GM19438 (cell line): ENCODE measurements around the gene PLS3.
"Not testable (repeated sequence)": the region's sequence is repeated elsewhere in the genome, so short reads cannot be mapped to it uniquely, and the experiment has no call there.

ENCODE experiments used
- ATAC-seq: cut with Tn5 transposase; IDR thresholded peaks from one replicate; pipeline ENCODE4 v1.9.1; 2021; ENCODE audit warnings: low read depth; ENCODE audit not compliant: unreplicated experiment

PLS3 gene, protein sequence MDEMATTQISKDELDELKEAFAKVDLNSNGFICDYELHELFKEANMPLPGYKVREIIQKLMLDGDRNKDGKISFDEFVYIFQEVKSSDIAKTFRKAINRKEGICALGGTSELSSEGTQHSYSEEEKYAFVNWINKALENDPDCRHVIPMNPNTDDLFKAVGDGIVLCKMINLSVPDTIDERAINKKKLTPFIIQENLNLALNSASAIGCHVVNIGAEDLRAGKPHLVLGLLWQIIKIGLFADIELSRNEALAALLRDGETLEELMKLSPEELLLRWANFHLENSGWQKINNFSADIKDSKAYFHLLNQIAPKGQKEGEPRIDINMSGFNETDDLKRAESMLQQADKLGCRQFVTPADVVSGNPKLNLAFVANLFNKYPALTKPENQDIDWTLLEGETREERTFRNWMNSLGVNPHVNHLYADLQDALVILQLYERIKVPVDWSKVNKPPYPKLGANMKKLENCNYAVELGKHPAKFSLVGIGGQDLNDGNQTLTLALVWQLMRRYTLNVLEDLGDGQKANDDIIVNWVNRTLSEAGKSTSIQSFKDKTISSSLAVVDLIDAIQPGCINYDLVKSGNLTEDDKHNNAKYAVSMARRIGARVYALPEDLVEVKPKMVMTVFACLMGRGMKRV

DNA sequence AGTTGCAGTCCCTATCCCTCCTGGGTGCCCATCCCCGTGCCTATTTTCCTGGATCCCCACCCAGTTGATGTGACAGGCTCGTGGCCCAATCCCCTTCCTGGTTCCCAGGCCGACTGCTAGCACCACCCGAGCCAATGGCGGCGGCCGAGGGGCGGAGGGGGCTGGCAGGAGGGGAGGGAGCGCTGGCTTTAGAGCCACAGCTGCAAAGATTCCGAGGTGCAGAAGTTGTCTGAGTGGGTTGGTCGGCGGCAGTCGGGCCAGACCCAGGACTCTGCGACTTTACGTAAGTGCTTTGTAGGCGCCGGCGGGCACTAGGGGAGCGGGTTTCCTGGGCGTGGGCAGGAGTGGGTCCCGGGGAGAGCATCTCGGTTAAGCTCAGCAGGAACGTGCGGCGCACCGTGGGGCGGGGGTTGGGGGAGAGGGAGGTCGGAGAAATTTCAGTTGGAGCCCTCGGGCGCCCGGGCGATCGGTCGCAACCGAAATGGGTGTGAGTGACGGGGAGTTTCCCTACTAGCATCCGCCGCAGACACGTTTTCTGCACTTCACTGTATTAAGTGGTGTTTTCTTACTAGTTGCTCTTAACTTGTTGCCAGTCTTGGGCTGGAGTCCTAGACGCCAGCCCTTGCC is at the start of gene PLS3:
Gene PLS3, plus strand, starts transcription at position 197 of the 627 bp plus-strand sequence. CDS start 49,077 bp downstream, outside the sequence.
- no peak for ATAC-seq

DNA sequence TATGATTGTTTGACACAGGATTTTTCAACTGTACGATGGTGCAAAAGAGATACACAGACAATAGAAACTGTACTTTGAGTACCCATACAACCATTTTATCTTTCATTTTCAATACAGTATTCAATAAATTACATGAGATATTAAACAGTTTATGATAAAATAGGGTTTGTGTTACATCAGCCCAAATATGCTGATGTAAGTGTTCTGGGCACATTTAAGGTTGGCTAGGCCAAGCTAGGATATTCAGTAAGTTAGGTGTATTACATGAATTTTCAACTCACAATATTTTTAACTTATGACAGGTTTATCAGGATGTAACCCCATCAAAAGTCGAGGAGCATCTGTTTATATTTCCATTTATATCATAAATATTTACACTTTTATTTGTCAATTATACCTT is 42.9 kb upstream of the PLS3 start:
- no peak for ATAC-seq

GRCh38 chrX:115521741-115522140 is 39.2 kb upstream of the PLS3 start:
- ATAC-seq = no peak

- ATAC-seq = no peak
Observed at GRCh38 chrX:115522952-115523351, 38.0 kb upstream of the PLS3 start.

DNA sequence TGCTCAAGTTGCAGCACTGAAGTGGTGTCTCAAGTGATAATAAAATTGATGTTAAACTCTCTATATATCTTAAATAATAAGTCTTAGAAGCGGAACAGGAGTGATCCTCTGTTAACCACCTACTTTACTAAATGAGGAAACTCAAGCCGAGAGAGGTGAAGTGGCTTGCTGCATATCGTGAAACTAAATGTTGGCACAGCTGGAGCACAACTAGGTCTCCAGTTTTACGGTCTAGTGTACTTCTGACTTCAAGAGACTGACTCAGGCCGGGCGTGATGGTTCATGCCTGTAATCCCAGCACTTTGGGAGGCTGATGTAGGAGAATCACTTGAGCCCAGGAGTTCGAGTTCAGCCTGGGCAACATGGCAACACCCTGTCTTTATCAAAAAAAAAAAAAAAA is 35.5 kb upstream of the PLS3 start:
- ATAC-seq = no peak

- ATAC-seq = no peak
Observed at GRCh38 chrX:115531818-115532403, 29.1 kb upstream of the PLS3 start.

GRCh38 chrX:115533485-115533884 is 27.5 kb upstream of the PLS3 start:
- ATAC-seq = no peak

GRCh38 chrX:115534383-115534782 is 26.6 kb upstream of the PLS3 start:
- no peak for ATAC-seq

DNA sequence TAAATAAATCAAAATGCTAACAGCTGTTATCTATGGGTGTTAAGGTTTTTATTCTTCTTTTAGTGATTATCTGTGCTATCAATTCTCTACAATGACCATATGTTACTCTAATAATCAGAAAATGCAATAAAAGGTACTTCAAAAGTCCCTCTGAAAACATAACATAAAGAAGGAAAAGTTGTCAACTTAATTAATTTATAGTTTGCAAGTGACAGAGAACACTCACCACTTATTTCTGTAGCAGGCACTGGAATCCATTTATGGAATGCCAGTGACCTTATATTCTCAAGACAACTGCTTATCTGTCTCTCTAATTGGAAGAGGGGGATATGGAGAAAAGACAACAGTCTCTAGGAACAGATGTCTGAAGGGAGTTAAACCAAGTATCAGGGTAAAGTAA is 25.6 kb upstream of the PLS3 start:
- ATAC-seq = no peak

GRCh38 chrX:115535844-115536243 is 25.1 kb upstream of the PLS3 start:
- no peak for ATAC-seq

DNA sequence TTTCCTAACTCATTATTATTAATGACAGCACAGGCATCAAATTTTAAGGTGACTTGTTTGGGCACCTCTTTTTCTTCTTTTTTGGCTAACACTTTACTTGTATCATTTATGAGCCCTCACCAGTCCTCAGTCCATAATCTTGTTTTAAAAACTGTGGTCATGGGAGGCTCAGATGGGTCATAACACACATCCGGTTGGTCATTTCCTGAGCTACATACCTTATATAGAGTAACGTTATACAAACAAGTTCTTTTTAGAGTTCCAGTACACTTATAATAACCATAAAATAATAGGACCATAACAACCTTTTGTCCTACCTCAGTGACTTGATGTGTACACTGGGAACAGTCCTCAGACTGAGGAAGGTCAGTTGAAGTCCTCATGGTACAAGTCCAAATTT is 21.1 kb upstream of the PLS3 start:
- ATAC-seq = no peak

GRCh38 chrX:115541045-115541444 is 19.9 kb upstream of the PLS3 start:
- ATAC-seq = not testable (repeated sequence)

DNA sequence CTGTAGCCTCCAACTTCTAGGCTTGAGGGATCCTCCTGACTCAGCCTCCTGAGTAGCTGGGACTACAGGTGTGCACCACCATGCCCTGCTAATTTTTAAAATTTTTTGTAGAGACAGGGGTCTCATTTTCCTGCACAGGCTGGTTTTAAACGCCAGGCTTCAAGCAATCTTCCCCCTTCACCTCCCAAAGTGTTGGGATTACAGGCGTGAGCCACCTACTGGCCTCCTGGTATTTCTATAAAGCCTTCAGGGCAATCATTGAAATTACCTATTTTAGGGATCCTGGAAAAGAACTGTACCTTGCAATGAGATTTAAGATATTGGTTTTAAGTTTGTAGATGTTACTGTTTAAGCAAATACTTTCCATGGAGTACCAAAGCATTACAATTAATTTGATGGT is 13.5 kb upstream of the PLS3 start:
- no peak for ATAC-seq

GRCh38 chrX:115549008-115549407 is 12.0 kb upstream of the PLS3 start:
- no peak for ATAC-seq

DNA sequence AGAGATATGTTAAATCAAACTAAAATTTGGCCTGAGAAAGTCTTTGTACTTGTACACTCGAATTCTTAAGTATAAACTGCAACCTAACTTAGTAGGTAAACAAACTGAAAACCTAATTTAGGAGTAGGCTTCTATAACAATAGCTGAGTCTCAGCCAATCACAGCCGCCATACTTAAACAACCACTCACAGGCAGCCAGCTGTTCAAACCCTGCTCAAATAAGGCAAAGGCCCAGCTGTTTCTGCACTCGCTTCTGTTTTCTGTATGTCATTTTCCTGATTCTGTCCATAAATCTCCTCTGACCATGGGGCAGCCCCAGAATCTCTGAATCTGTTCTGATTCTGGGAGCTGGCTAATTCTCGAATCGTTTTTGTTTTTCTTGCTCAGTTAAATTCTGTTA is 7.8 kb upstream of the PLS3 start:
- no peak for ATAC-seq

- no peak for ATAC-seq
Observed at GRCh38 chrX:115559672-115560071, 1.3 kb upstream of the PLS3 start.

DNA sequence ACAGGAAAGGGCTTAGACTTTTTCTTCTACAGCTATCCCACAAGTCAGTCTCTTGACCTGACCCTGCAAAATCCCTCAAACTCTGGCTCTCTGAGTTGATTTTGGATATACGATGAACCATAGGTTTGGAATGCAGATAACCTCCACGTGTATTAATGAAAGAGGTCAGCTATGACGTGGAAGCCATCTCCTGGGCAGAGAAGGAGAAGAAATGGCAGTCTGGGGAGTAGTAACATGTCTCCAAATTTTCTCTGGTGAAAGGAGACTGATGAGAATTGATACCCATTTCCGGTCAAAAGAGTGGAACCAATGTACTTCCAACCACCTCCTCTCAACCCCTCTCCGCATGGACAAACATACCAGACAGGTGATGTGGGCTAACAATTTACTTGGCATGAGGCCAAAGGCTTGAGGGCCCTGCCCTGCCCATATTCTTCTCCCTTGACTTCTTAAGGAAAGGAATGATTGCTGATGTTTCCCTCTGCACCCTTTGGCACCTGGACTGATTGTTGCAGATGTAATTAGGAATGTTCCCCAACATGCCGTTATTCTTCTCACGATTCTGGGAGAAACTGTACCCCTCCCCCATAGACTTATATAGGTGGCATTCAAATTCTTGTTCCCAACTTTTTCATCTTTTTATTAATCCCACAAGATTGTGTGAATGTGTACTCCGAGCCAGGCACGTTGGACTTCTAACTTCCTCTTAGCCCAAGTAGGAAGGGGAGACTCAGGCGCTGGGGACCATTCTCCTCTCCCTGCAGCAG is 580 bp upstream of the PLS3 start:
- no peak for ATAC-seq

DNA sequence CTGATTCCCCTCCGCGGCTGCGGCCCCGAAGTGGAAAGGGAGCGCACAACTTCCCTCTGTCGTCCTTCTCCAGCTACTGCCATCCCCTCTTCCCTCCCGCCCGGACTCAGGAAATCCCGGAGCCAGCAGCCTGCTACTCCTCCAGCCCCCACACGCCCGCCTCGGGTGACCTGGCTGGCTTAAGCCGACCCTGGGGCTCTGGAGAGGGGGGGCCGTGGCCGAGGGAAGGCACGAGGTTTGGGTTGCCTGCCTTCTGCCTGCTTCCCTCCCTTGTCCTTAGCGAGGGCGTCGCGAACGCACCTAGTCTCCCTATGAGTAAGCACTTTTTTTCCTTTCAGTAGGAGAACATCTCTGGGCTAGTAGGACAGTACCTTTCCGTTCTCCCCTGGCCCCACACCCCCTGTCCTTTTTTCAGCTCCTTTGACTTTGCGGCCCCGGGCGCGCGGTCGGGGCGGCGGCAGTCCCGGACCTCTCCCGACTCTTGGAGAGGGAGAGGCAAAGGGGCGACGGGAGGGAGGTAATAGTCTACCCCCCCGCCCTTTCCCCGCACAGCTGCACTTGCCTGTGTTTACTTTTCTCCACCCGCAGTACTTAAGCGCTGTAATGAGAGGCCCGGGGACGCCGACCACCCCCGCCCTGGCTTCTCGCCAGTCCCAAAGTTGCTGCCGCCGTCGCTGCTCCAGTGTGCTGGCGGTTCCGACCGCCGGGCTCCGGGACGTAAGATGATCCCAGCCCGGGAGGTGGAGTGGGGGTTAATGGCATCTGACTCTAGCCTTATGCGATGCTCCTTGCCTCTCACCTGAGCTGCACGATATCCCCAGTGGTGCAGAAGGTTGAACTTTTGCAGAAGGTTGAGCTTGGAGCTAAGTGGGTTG is 868 bp downstream of the PLS3 start:
- ATAC-seq = no peak

DNA sequence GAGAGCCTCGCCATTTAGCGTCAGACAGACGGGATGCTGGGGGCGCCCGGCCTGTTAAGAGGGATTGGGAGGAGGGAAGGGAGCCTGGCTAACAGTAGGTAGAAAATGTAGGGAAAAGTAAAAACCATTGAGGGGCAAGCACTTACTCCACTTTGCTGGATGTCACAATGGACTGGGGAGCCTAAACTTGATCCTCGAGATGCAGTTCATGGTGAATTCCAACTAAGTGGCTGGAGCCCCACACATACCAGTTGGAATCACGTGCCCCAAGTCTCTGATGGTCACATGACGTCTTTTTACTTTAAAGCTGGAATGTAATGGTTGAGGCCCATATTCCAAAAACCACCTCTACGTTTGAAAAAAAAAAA is 1.5 kb downstream of the PLS3 start:
- ATAC-seq = no peak
